ENCODE data around the gene C20orf144. TPM values are rescaled to one million over a fixed set of nuclear protein-coding genes. Genes with fewer than 3 reads are reported as not detected.
"Not testable (repeated sequence)": the region's sequence is repeated elsewhere in the genome, so short reads cannot be mapped to it uniquely, and the experiment has no call there.

C20orf144 gene
- total RNA-seq, 1 donor from 2014 or later: 0.27 TPM

- Mint-ChIP-seq H3K4me1 (ENCODE audit: low read depth) (peaks cover 53% of the 10 kb centered on the region), H3K9me3 (no peaks in the 10 kb centered on the region), H3K4me3 (ENCODE audit: low read depth) (no peak overlapping the region), H3K27ac (peak overlapping the region; percentile 87), H3K36me3 (ENCODE audit: low read depth) (peaks cover 11% of the 10 kb centered on the region), H3K27me3 (ENCODE audit: low read depth) (no peaks in the 10 kb centered on the region)
- intact Hi-C loops (cut with micrococcal nuclease): loop anchor here (1.0 to 10.0 kb wide), 4 partner anchors 20 to 306 kb away; partner anchors contain the start of genes CHMP4B and RALY
- no peak for DNase-seq (ENCODE audit: low spot score)
Observed at GRCh38 chr20:33688938-33689424, 26.9 kb downstream of the C20orf144 start.

DNA sequence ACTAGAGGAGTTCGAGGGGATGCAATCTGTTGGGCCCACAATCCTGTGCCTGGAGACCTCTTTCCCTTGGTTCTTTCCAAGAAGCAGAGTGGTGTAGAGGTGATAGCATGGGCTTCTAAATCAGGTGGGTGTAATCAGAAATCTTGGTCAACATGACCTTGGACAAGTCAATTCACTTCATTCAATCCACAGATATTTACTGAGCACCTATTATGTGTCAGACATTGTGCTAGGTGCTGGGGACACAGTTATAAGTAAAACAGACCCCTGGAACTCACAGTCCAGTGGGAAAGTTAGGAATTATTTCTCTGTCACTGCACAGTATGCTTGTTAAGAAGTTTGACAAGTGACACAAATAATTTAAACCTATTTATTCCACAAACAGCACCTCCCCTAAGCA lies 27.4 kb downstream of the C20orf144 start:
- peaks cover 48% of the 10 kb centered on the region for H3K4me1 Mint-ChIP-seq (ENCODE audit: low read depth)
- intact Hi-C loops (cut with micrococcal nuclease): loop anchor here (2.0 to 10.0 kb wide), 3 partner anchors 19 to 305 kb away; partner anchors contain the start of genes CHMP4B and RALY
- peak overlapping the region; percentile 90 for H3K27ac Mint-ChIP-seq
- no peak for DNase-seq (ENCODE audit: low spot score)
- H3K36me3 Mint-ChIP-seq (ENCODE audit: low read depth): peaks cover 6% of the 10 kb centered on the region
- H3K27me3 Mint-ChIP-seq (ENCODE audit: low read depth): no peaks in the 10 kb centered on the region
- H3K4me3 Mint-ChIP-seq (ENCODE audit: low read depth): peak overlapping the region; percentile 52
- H3K9me3 Mint-ChIP-seq: no peaks in the 10 kb centered on the region

- peak; percentile 39 for DNase-seq (ENCODE audit: low spot score)
- intact Hi-C loops (cut with micrococcal nuclease): loop anchor here (1.0 to 10.0 kb wide), 4 partner anchors 19 to 305 kb away; partner anchors contain the start of genes CHMP4B, PXMP4 and RALY
- H3K4me1 Mint-ChIP-seq (ENCODE audit: low read depth): peaks cover 44% of the 10 kb centered on the region
- H3K9me3 Mint-ChIP-seq: no peaks in the 10 kb centered on the region
- H3K4me3 Mint-ChIP-seq (ENCODE audit: low read depth): peak overlapping the region; percentile 52
- H3K36me3 Mint-ChIP-seq (ENCODE audit: low read depth): peaks cover 1% of the 10 kb centered on the region
- H3K27me3 Mint-ChIP-seq (ENCODE audit: low read depth): no peaks in the 10 kb centered on the region
- H3K27ac Mint-ChIP-seq: peak overlapping the region; percentile 90
Observed at GRCh38 chr20:33689973-33690372, 27.8 kb downstream of the C20orf144 start.

GRCh38 chr20:33693289-33693688 lies 31.2 kb downstream of the C20orf144 start:
- H3K36me3 Mint-ChIP-seq (ENCODE audit: low read depth): no peaks in the 10 kb centered on the region
- DNase-seq (ENCODE audit: low spot score): no peak
- H3K27ac Mint-ChIP-seq: no peak overlapping the region
- peaks cover 3% of the 10 kb centered on the region for H3K9me3 Mint-ChIP-seq
- H3K4me1 Mint-ChIP-seq (ENCODE audit: low read depth): peaks cover 25% of the 10 kb centered on the region
- no peaks in the 10 kb centered on the region for H3K27me3 Mint-ChIP-seq (ENCODE audit: low read depth)
- no peak overlapping the region for H3K4me3 Mint-ChIP-seq (ENCODE audit: low read depth)
- intact Hi-C loops (cut with micrococcal nuclease): no loop called here

- H3K4me3 Mint-ChIP-seq (ENCODE audit: low read depth): no peak overlapping the region
- peaks cover 18% of the 10 kb centered on the region for H3K4me1 Mint-ChIP-seq (ENCODE audit: low read depth)
- no peak overlapping the region for H3K27ac Mint-ChIP-seq
- DNase-seq (ENCODE audit: low spot score): no peak
- intact Hi-C loops (cut with micrococcal nuclease): no loop called here
- peaks cover 3% of the 10 kb centered on the region for H3K9me3 Mint-ChIP-seq
- H3K27me3 Mint-ChIP-seq (ENCODE audit: low read depth): no peaks in the 10 kb centered on the region
- H3K36me3 Mint-ChIP-seq (ENCODE audit: low read depth): no peaks in the 10 kb centered on the region
Observed at GRCh38 chr20:33693741-33694638, 31.9 kb downstream of the C20orf144 start.

DNA sequence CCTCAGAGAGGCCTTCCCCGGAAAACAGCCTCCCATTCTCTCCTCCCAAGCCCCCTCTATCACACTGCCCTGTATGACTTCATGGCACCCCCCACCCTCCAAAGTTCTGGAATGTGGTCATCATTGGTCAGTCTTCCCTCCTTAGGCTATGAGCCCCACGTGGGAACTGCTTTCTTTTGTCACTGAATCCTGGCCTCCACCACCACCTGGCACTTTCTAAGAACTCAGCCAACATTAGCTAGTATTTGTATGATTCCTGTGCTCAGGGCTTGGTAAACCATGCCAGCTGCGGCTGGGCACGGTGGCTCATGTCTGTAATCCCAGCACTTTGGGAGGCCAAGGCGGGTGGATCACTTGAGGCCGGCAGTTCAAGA lies 32.5 kb downstream of the C20orf144 start:
- no peak overlapping the region for H3K27ac Mint-ChIP-seq
- peaks cover 3% of the 10 kb centered on the region for H3K9me3 Mint-ChIP-seq
- peaks cover 12% of the 10 kb centered on the region for H3K4me1 Mint-ChIP-seq (ENCODE audit: low read depth)
- H3K27me3 Mint-ChIP-seq (ENCODE audit: low read depth): no peaks in the 10 kb centered on the region
- intact Hi-C loops (cut with micrococcal nuclease): no loop called here
- H3K4me3 Mint-ChIP-seq (ENCODE audit: low read depth): no peak overlapping the region
- no peak for DNase-seq (ENCODE audit: low spot score)
- no peaks in the 10 kb centered on the region for H3K36me3 Mint-ChIP-seq (ENCODE audit: low read depth)

DNA sequence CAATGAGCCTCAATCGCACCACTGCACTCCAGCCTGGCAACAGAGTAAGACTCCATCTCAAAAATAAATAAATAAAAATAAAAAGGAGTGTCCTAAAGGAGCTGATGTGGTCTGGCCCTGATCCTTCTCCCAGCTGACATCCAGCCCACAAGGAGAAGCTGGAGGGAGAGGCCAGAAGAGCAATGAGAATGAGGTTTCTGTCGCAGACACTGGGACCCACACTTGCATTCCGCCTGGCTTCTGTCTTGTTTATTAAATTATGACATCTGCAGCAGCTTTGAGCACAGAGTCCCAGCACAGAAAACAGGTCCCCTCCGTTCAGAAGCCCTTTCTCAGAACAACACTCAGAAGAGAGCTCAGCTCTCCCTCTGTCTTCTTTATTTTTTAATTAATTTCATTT lies 34.3 kb downstream of the C20orf144 start:
- no peak overlapping the region for H3K4me3 Mint-ChIP-seq (ENCODE audit: low read depth)
- peaks cover 3% of the 10 kb centered on the region for H3K9me3 Mint-ChIP-seq
- no peak for DNase-seq (ENCODE audit: low spot score)
- intact Hi-C loops (cut with micrococcal nuclease): no loop called here
- H3K27me3 Mint-ChIP-seq (ENCODE audit: low read depth): no peaks in the 10 kb centered on the region
- H3K36me3 Mint-ChIP-seq (ENCODE audit: low read depth): no peaks in the 10 kb centered on the region
- H3K27ac Mint-ChIP-seq: no peak overlapping the region
- H3K4me1 Mint-ChIP-seq (ENCODE audit: low read depth): peaks cover 5% of the 10 kb centered on the region

DNA sequence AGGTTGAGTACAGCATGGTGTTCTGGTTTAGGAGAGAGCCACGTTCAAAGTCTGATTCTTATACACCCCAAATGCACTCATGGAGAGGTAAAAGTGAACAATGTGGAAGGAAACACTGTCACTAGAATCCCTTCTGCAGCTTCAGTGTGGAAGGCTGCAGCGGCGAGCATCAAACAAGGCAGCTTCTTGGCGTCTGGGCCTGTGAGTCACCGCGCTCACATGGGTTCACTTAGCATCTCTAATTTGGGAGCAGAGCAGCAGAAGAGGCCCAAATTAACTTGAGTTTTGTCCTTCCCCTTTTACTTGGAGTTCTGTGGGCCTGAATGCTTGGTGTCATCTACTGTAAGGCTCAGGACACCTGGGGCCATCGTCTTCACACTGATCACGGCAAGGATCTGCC lies 35.0 kb downstream of the C20orf144 start:
- intact Hi-C loops (cut with micrococcal nuclease): no loop called here
- Mint-ChIP-seq H3K36me3 (ENCODE audit: low read depth) (no peaks in the 10 kb centered on the region), H3K4me3 (ENCODE audit: low read depth) (no peak overlapping the region), H3K27ac (no peak overlapping the region), H3K27me3 (ENCODE audit: low read depth) (no peaks in the 10 kb centered on the region), H3K9me3 (peaks cover 3% of the 10 kb centered on the region), H3K4me1 (ENCODE audit: low read depth) (peaks cover 3% of the 10 kb centered on the region)
- no peak for DNase-seq (ENCODE audit: low spot score)

DNA sequence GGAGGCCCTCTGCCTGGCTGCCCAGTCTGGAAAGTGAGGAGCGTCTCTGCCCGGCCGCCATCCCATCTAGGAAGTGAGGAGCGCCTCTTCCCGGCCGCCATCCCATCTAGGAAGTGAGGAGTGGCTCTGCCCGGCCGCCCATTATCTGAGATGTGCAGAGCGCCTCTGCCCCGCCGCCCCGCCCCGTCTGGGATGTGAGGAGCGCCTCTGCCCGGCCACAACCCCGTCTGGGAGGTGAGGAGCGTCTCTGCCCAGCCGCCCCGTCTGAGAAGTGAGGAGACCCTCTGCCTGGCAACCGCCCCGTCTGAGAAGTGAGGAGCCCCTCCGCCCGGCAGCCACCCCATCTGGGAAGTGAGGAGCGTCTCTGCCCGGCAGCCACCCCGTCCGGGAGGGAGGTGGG lies 36.8 kb downstream of the C20orf144 start:
- H3K27me3 Mint-ChIP-seq (ENCODE audit: low read depth); H3K4me3 Mint-ChIP-seq (ENCODE audit: low read depth); H3K4me1 Mint-ChIP-seq (ENCODE audit: low read depth); H3K27ac Mint-ChIP-seq; intact Hi-C loops (cut with micrococcal nuclease); H3K9me3 Mint-ChIP-seq; DNase-seq (ENCODE audit: low spot score); H3K36me3 Mint-ChIP-seq (ENCODE audit: low read depth): not testable (repeated sequence)

DNA sequence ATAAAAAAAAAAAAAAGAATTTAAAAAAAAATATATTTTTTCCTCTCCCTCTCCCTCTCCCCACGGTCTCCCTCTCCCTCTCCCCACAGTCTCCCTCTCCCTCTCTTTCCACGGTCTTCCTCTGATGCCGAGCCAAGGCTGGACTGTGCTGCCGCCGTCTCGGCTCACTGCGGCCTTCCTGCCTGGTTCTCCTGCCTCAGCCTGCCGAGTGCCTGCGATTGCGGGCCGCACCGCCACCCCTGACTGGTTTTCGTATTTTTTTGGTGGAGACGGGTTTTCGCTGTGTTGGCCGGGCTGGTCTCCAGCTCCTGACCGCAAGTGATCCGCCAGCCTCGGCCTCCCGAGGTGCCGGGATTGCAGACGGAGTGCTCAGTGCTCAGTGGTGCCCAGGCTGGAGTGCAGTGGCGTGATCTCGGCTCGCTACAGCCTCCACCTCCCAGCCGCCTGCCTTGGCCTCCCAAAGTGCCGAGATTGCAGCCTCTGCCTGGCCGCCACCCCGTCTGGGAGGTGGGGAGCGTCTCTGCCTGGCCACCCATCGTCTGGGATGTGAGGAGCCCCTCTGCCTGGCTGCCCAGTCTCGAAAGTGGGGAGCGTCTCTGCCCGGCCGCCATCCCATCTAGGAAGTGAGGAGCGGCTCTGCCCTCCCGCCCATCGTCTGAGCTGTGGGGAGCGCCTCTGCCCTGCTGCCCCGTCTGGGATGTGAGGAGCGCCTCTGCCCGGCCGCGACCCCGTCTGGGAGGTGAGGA lies 38.7 kb downstream of the C20orf144 start:
- H3K36me3 Mint-ChIP-seq (ENCODE audit: low read depth); H3K9me3 Mint-ChIP-seq; DNase-seq (ENCODE audit: low spot score); H3K4me1 Mint-ChIP-seq (ENCODE audit: low read depth); intact Hi-C loops (cut with micrococcal nuclease); H3K27me3 Mint-ChIP-seq (ENCODE audit: low read depth); H3K4me3 Mint-ChIP-seq (ENCODE audit: low read depth); H3K27ac Mint-ChIP-seq: not testable (repeated sequence)

- Mint-ChIP-seq H3K9me3 (peaks cover 3% of the 10 kb centered on the region), H3K27ac (no peak overlapping the region), H3K4me3 (ENCODE audit: low read depth) (no peak overlapping the region), H3K27me3 (ENCODE audit: low read depth) (no peaks in the 10 kb centered on the region), H3K4me1 (ENCODE audit: low read depth) (peaks cover 2% of the 10 kb centered on the region), H3K36me3 (ENCODE audit: low read depth) (no peaks in the 10 kb centered on the region)
- DNase-seq (ENCODE audit: low spot score): no peak
- intact Hi-C loops (cut with micrococcal nuclease): no loop called here
Observed at GRCh38 chr20:33701629-33702450, 39.7 kb downstream of the C20orf144 start.

GRCh38 chr20:33702861-33703260 lies 40.7 kb downstream of the C20orf144 start:
- intact Hi-C loops (cut with micrococcal nuclease): no loop called here
- H3K4me1 Mint-ChIP-seq (ENCODE audit: low read depth): no peaks in the 10 kb centered on the region
- no peak overlapping the region for H3K27ac Mint-ChIP-seq
- no peaks in the 10 kb centered on the region for H3K36me3 Mint-ChIP-seq (ENCODE audit: low read depth)
- no peaks in the 10 kb centered on the region for H3K27me3 Mint-ChIP-seq (ENCODE audit: low read depth)
- DNase-seq (ENCODE audit: low spot score): no peak
- H3K9me3 Mint-ChIP-seq: no peaks in the 10 kb centered on the region
- H3K4me3 Mint-ChIP-seq (ENCODE audit: low read depth): no peak overlapping the region

All from activated T-helper 2 cell treated with anti-CD3 and anti-CD28 coated beads, Interferon-gamma antibody, Interleukin-2, Interleukin-4, amounts not matched to agents 10 μg/mL and 5 μg/mL and 100 μg/mL, durations not matched to agents 14 hours and 24 hours and 36 hours (primary cell).